HG02938 (cell line): ENCODE data around the gene MRS2.

ENCODE experiments used
- ATAC-seq: cut with Tn5 transposase; IDR thresholded peaks from one replicate; pipeline ENCODE4 v1.9.1; 2021; ENCODE audit warnings: mild to moderate bottlenecking, moderate library complexity; ENCODE audit not compliant: unreplicated experiment

Gene MRS2

DNA sequence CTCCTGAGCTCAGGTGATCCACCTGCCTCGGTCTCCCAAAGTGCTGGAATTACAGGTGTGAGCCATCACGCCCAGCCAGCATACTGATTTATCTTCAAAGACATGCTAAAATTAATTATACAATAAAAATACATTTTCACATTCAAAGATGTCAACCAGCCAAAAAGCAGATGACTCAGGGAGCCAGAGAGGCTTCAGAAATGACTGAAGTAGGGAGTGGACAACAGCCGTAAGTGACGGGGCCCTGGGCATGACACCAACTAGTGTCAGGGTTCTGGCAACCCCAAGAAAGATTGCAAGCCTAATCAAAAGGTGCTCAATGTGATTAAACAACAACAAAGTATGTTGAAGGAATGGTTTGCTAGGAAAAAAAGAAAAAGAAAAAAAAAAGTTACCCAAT lies 58.2 kb downstream of the MRS2 start:
- ATAC-seq: no peak

DNA sequence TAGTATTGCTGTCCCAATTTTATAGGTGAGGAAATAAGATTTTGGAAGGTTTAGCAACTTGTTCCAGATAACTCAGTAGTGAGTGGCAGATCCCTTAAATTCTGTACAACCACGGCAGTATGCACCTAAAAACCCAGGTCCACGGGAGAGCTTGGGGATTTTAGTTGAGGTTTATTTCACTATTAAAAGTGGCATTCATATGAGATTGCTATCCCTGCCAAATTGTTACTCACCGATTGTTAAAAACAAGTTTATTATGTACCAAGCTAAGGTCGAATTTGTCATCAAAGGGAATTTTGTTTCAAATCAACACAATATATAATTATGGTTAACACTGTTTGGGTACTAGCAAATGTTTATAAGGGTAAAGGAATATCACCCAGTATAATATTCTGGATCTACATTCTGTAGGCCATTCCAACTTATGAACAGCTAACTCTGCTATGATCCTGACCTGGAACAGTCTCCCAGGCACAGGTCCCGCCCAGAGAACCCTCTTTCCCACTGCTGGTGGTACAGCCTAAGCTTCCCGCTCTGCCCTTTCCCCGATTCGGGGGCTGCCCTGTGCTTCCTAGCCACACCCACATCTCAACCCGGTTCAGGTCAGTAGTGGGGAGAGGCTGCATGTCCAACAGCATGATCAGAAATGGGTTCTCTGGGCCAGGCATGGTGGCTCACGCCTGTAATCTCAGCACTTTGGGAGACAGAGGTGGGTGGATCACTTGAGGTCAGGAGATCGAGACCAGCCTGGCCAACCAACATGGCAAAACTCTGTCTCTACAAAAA lies 61.7 kb downstream of the MRS2 start:
- no peak for ATAC-seq

DNA sequence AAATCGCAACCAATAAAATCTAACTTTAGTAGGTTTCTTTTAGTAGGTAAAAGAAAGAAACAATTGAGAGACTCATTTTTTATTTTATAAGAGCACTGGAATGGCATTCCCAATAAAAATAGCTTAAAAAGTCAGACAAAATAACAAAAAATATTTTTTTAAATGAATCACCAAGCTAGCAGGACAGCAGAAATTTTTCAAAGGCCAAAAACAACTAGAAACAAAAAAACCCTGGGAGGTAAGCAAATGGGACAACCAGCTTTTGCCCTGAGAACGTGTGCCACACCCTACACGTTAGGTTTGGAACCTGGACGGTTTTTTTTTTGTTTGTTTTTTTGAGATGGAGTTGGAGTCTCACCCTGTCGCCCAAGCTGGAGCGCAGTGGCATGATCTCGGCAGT lies 67.1 kb downstream of the MRS2 start:
- no peak for ATAC-seq

DNA sequence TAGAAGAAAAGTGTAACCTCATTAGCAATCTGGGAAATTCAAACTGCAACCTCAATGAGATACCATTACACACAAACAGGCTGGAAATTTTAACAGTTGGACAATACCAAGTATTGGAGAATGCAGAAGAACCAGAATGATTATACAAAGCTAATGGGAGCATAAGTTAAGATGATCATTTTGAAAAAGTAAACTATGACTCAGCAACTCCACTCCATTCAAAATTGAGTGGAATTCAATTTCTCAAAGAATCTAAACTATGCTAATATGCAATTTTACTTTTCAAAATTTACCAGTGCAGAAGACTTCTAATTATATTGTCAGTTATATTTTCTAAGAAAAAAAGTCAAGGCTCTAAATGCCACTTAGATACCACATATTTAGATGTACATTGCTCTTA lies 69.4 kb downstream of the MRS2 start:
- no peak for ATAC-seq
